Measurements from ENCODE around the gene DNAJC5G.
"Not testable (repeated sequence)": the region's sequence is repeated elsewhere in the genome, so short reads cannot be mapped to it uniquely, and the experiment has no call there.

The DNAJC5G gene

DNA sequence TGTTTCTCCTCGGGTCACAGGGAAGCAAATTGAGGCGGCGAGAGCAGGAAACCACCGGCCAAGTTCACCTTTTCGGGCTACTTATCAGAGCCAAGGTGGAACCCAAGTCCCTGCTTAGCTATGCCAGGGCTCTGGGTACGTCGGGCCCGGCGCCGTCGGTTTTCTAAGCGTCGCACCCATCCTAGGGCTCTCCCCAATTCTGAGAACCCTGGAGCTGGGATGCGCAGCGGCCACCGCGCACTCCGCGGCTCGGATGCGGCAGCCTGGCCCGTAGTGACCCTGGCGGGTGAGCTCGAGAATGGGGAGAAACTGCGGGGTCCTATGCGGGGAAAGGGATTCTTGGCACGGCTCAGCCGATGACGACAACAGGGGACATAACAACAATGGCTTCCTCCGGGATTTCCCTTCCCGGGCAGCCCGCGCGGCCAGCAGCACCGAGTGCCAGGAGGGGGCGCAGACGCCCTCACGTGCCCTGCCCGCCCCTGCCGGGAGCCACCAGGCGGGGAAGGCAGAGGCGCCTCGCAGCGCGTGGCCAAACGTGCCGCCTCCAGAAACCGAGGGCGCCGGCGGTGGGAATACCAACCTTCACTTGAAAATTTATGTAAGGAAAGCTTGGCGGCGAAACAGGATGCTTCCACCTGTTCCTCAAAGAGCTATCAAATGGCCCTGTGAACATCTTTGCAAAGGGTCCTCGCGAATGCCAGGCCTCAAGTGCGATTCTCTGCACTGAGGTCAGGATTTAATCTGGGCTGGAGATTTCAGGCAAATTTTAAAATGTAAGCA is 10.3 kb upstream of the DNAJC5G start:
- Histone ChIP-seq H3K27me3 (ENCODE audit: insufficient read depth, low read length, poor library complexity) (peaks cover 8% of the 10 kb centered on the region), H3K9ac (ENCODE audit: low read depth, low read length) (no peak overlapping the region), H3K4me1 (ENCODE audit: insufficient read depth, low read length) (no peaks in the 10 kb centered on the region), H3K9me3 (ENCODE audit: insufficient read depth, low read length, severe bottlenecking) (no peaks in the 10 kb centered on the region), H3K4me2 (ENCODE audit: insufficient read depth, low read length) (no peak overlapping the region), H4K20me1 (ENCODE audit: insufficient read depth, low read length) (no peaks in the 10 kb centered on the region), H3K4me3 (ENCODE audit: low read depth in 1 of 2, low read length in 2 of 2) (no peak overlapping the region), H2AFZ (ENCODE audit: low read depth, low read length) (no peak overlapping the region), H3K79me2 (ENCODE audit: insufficient read depth, low read length) (no peaks in the 10 kb centered on the region), H3K27ac (ENCODE audit: low read length) (no peak overlapping the region), H3K36me3 (ENCODE audit: insufficient read depth, low read length) (no peaks in the 10 kb centered on the region)
- TF ChIP-seq, protein P1, sequence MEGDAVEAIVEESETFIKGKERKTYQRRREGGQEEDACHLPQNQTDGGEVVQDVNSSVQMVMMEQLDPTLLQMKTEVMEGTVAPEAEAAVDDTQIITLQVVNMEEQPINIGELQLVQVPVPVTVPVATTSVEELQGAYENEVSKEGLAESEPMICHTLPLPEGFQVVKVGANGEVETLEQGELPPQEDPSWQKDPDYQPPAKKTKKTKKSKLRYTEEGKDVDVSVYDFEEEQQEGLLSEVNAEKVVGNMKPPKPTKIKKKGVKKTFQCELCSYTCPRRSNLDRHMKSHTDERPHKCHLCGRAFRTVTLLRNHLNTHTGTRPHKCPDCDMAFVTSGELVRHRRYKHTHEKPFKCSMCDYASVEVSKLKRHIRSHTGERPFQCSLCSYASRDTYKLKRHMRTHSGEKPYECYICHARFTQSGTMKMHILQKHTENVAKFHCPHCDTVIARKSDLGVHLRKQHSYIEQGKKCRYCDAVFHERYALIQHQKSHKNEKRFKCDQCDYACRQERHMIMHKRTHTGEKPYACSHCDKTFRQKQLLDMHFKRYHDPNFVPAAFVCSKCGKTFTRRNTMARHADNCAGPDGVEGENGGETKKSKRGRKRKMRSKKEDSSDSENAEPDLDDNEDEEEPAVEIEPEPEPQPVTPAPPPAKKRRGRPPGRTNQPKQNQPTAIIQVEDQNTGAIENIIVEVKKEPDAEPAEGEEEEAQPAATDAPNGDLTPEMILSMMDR (IDR thresholded peaks at IDR 0.05; ENCODE audit: borderline replicate concordance, extremely low read depth, low read length, poor library complexity, severe bottlenecking), result no peak
- no peak for TF ChIP-seq EZH2 (IDR thresholded peaks at IDR 0.05; ENCODE audit: borderline replicate concordance, low read depth, low read length, severe bottlenecking)
- ATAC-seq (ENCODE audit: insufficient read depth, low read depth) (no peak), DNase-seq (no peak)

DNA sequence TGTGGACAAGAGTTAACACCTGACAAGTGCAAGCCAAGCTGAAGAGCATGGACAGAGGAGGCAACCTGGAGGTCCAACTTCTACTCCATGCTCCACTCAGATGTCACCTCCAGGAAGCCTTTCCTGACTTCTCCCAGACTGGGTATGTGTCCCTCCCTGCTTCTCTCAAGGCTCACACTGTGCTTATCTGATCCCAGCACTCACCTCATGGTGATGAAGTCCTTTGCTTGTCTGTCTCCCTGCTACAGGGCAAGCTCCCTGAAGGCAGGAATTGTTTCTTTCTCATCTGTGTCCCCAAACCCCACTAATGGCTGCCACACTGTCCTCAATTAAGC is 9.7 kb upstream of the DNAJC5G start:
- H3K36me3 ChIP-seq (ENCODE audit: insufficient read depth, low read length), result no peaks in the 10 kb centered on the region
- peaks cover 8% of the 10 kb centered on the region for H3K27me3 ChIP-seq (ENCODE audit: insufficient read depth, low read length, poor library complexity)
- no peaks in the 10 kb centered on the region for H4K20me1 ChIP-seq (ENCODE audit: insufficient read depth, low read length)
- no peaks in the 10 kb centered on the region for H3K79me2 ChIP-seq (ENCODE audit: insufficient read depth, low read length)
- no peak overlapping the region for H2AFZ ChIP-seq (ENCODE audit: low read depth, low read length)
- no peaks in the 10 kb centered on the region for H3K4me1 ChIP-seq (ENCODE audit: insufficient read depth, low read length)
- no peak for TF ChIP-seq EZH2 (IDR thresholded peaks at IDR 0.05; ENCODE audit: borderline replicate concordance, low read depth, low read length, severe bottlenecking)
- TF ChIP-seq, protein P1 (IDR thresholded peaks at IDR 0.05; ENCODE audit: borderline replicate concordance, extremely low read depth, low read length, poor library complexity, severe bottlenecking), result no peak
- no peak overlapping the region for H3K4me3 ChIP-seq (ENCODE audit: low read depth in 1 of 2, low read length in 2 of 2)
- H3K9ac ChIP-seq (ENCODE audit: low read depth, low read length), result no peak overlapping the region
- ATAC-seq (ENCODE audit: insufficient read depth, low read depth), result no peak
- no peak overlapping the region for H3K4me2 ChIP-seq (ENCODE audit: insufficient read depth, low read length)
- H3K9me3 ChIP-seq (ENCODE audit: insufficient read depth, low read length, severe bottlenecking), result no peaks in the 10 kb centered on the region
- no peak for DNase-seq
- no peak overlapping the region for H3K27ac ChIP-seq (ENCODE audit: low read length)

DNA sequence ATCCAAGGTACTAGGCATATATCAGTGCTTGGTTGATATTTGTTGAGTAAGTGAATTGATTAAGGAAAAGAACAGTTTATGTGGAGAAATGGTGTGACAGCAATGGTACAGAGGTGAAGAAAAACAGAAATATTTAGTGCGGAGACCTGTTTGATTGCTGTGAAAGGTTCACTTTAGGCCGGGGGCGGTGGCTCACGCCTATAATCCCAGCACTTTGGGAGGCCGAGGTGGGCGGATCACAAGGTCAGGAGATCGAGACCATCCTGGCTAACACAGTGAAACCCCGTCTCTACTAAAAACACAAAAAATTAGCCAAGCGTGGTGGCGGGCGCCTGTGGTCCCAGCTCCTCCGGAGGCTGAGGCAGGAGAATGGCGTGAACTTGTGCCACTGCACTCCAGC is 6.9 kb upstream of the DNAJC5G start:
- not testable (repeated sequence) for H3K4me1 ChIP-seq (ENCODE audit: insufficient read depth, low read length); H3K27ac ChIP-seq (ENCODE audit: low read length); ATAC-seq (ENCODE audit: insufficient read depth, low read depth); H2AFZ ChIP-seq (ENCODE audit: low read depth, low read length); DNase-seq; H3K27me3 ChIP-seq (ENCODE audit: insufficient read depth, low read length, poor library complexity); H3K36me3 ChIP-seq (ENCODE audit: insufficient read depth, low read length); H3K4me2 ChIP-seq (ENCODE audit: insufficient read depth, low read length); H3K4me3 ChIP-seq (ENCODE audit: low read depth in 1 of 2, low read length in 2 of 2); H3K79me2 ChIP-seq (ENCODE audit: insufficient read depth, low read length); H3K9ac ChIP-seq (ENCODE audit: low read depth, low read length); H4K20me1 ChIP-seq (ENCODE audit: insufficient read depth, low read length); H3K9me3 ChIP-seq (ENCODE audit: insufficient read depth, low read length, severe bottlenecking)

DNA sequence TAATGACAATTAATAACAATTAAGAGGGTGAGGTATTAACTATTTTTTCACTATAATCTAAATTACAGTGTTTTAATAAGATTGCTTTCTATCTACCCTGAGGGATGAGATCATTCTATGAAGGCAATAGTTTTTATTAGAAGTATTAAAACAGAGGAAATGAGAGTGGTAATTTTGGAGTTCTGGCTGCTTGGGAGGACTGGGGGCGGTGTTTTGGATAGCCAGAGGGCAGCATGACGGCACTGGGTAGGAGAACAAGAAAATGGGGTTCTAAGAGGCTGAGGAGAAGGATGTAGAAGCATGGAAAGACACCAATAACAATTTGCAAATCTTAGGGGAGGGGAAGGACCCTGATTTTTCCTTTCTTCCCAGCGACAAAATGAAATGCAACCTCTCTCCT is 5.1 kb upstream of the DNAJC5G start:
- TF ChIP-seq EZH2 (IDR thresholded peaks at IDR 0.05; ENCODE audit: borderline replicate concordance, low read depth, low read length, severe bottlenecking), result no peak
- TF ChIP-seq, protein P1 (IDR thresholded peaks at IDR 0.05; ENCODE audit: borderline replicate concordance, extremely low read depth, low read length, poor library complexity, severe bottlenecking), result no peak
- Histone ChIP-seq H3K79me2 (ENCODE audit: insufficient read depth, low read length) (no peaks in the 10 kb centered on the region), H3K36me3 (ENCODE audit: insufficient read depth, low read length) (no peaks in the 10 kb centered on the region), H3K4me3 (ENCODE audit: low read depth in 1 of 2, low read length in 2 of 2) (no peak overlapping the region), H3K9ac (ENCODE audit: low read depth, low read length) (no peak overlapping the region), H3K4me2 (ENCODE audit: insufficient read depth, low read length) (no peak overlapping the region), H3K27me3 (ENCODE audit: insufficient read depth, low read length, poor library complexity) (peaks cover 2% of the 10 kb centered on the region), H4K20me1 (ENCODE audit: insufficient read depth, low read length) (no peaks in the 10 kb centered on the region), H3K9me3 (ENCODE audit: insufficient read depth, low read length, severe bottlenecking) (no peaks in the 10 kb centered on the region), H3K27ac (ENCODE audit: low read length) (no peak overlapping the region), H3K4me1 (ENCODE audit: insufficient read depth, low read length) (no peaks in the 10 kb centered on the region), H2AFZ (ENCODE audit: low read depth, low read length) (no peak overlapping the region)
- ATAC-seq (ENCODE audit: insufficient read depth, low read depth) (no peak), DNase-seq (no peak)
